22Rv1 (cell line): ENCODE results near the gene PMEL.

Experiments
- H3K27ac ChIP-seq: fragments of 450-650 bp; 2 replicates; pipeline ENCODE4 v1.5.1; 2017
- ZFX ChIP-seq: fragments of 450-650 bp; IDR thresholded peaks from 2 replicates; pipeline ENCODE4 v1.6.1; 2017; ENCODE audit warnings: antibody characterized with exemption, borderline replicate concordance
- TF ChIP-seq, protein P1 (sequence below): fragments of 450-650 bp; IDR thresholded peaks from 2 replicates; pipeline ENCODE4 v1.5.1; 2017; ENCODE audit warnings: mild to moderate bottlenecking

The PMEL gene

GRCh38 chr12:55965941-55966407 is at the start of gene PMEL:
Gene PMEL (minus strand): TSS chr12:55966042. CDS start chr12:55966011, 31 bp downstream.
- TF ChIP-seq, protein P1, sequence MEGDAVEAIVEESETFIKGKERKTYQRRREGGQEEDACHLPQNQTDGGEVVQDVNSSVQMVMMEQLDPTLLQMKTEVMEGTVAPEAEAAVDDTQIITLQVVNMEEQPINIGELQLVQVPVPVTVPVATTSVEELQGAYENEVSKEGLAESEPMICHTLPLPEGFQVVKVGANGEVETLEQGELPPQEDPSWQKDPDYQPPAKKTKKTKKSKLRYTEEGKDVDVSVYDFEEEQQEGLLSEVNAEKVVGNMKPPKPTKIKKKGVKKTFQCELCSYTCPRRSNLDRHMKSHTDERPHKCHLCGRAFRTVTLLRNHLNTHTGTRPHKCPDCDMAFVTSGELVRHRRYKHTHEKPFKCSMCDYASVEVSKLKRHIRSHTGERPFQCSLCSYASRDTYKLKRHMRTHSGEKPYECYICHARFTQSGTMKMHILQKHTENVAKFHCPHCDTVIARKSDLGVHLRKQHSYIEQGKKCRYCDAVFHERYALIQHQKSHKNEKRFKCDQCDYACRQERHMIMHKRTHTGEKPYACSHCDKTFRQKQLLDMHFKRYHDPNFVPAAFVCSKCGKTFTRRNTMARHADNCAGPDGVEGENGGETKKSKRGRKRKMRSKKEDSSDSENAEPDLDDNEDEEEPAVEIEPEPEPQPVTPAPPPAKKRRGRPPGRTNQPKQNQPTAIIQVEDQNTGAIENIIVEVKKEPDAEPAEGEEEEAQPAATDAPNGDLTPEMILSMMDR: no peak
- TF ChIP-seq ZFX: no peak
- H3K27ac ChIP-seq: peak within 1 kb of the TSS; percentile 79

GRCh38 chr12:56014205-56014604 is 48.4 kb upstream of the PMEL start:
- no peak for TF ChIP-seq ZFX
- TF ChIP-seq, protein P1: no peak
- H3K27ac ChIP-seq: no peak overlapping the region

DNA sequence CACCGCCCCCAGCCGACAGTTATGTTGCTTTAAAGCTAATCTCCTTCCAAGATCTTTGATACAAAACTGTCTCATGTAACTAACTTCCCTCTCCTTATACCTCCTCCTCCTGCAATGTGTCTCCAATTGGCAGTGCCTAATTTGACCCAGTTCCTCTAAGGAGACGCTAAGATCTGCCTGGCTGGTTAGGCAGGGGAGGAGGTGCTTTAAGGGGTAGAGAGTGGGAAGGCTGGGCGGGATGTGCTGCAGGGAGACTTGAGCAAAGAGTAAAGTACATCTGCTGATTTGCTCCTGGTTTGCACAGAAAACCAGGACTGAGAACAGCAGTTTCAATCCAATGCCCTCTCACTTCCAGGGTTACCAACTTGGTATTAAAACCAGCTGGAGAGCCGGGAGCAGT is 47.6 kb upstream of the PMEL start:
- no peak for TF ChIP-seq ZFX
- TF ChIP-seq, protein P1: no peak
- no peak overlapping the region for H3K27ac ChIP-seq

DNA sequence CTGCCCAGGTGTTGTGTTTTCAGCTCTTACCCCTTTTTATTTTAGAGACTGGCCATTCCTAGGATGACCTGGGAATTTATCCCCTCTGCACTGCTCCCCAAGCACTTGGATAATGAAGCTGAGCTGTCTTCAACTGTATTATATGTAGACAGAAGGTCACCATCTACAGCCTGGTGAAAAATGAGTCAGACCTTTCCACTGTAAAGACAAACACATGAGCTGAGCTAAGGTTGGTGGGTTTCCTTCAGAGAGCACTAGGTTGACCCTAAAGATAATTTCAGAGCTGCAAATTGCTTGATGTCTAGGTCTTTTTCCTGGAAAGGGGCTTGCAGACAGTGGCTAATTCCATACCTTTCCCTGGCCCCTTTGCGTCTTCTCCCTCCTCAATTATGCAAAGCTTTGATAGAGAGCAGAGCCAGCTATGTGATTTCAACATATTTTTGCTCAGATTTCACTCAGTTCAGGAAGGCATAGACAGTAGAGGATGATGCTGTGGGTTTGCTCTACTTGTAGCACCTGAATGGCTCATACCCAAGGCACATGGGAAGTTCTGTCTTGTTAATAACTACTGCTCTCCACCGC is 45.8 kb upstream of the PMEL start:
- no peak overlapping the region for H3K27ac ChIP-seq
- TF ChIP-seq ZFX: no peak
- TF ChIP-seq, protein P1: no peak

DNA sequence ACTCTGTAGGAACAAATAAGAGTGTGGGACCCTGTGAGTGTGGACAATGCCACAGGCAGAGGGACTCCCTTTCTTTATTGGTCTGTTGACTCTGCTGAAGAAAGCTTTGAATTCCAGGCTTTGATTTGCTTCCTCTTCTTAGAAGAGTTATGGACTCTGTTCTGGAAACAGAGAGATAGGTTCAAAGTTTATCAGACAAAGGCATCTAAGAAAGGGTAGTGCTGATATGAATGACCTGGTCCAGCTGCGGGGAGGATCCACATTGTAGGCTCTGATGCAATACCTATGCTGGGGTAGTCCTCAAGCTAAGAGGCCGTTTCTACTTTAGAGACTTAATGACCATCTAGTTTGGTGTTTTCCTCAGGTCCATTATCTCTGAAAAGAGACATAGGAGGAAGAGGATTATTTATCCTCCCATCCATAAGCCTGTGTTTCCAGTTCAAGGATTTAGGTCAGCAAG is 44.3 kb upstream of the PMEL start:
- H3K27ac ChIP-seq: no peak overlapping the region
- no peak for TF ChIP-seq ZFX
- TF ChIP-seq, protein P1: no peak

- H3K27ac ChIP-seq: peak overlapping the region; percentile 97
- no peak for TF ChIP-seq ZFX
- TF ChIP-seq, protein P1: no peak
These were observed 42.0 kb upstream of the PMEL start for GRCh38 chr12:56007564-56008559.
